Fibroblast of skin of right biceps (primary cell): ENCODE results near the gene FZR1.

Source experiments
- DNase-seq: peaks from one replicate; pipeline ENCODE4 v3.0.0-alpha.2; 2013

Gene FZR1

GRCh38 chr19:3474614-3475013 is 31.5 kb upstream of the FZR1 start:
- DNase-seq, result no peak

GRCh38 chr19:3475449-3475848 is 30.7 kb upstream of the FZR1 start:
- DNase-seq, result no peak

GRCh38 chr19:3476830-3477229 is 29.3 kb upstream of the FZR1 start:
- no peak for DNase-seq

GRCh38 chr19:3477506-3477905 is 28.6 kb upstream of the FZR1 start:
- no peak for DNase-seq

- DNase-seq, result no peak
These were observed 28.2 kb upstream of the FZR1 start for GRCh38 chr19:3477951-3478350.

- no peak for DNase-seq
These were observed 27.5 kb upstream of the FZR1 start for GRCh38 chr19:3478409-3479176.

- no peak for DNase-seq
These were observed 26.8 kb upstream of the FZR1 start for GRCh38 chr19:3479177-3479833.

GRCh38 chr19:3479834-3480215 is 26.3 kb upstream of the FZR1 start:
- no peak for DNase-seq

GRCh38 chr19:3480383-3481091 is 25.6 kb upstream of the FZR1 start, which contains the start of gene SMIM24:
Gene SMIM24, minus strand, starts transcription at chr19:3480525. Its CDS starts 62 bp downstream, at chr19:3480463.
- no peak for DNase-seq

- no peak for DNase-seq
These were observed 24.6 kb upstream of the FZR1 start for GRCh38 chr19:3481241-3482090.

GRCh38 chr19:3482507-3483225 is 23.4 kb upstream of the FZR1 start:
- DNase-seq, result no peak

GRCh38 chr19:3483226-3483628 is 22.9 kb upstream of the FZR1 start, which contains the start of gene SMIM44:
Gene SMIM44, minus strand, starts transcription at chr19:3483441. Its CDS starts 38 bp downstream, at chr19:3483403.
- no peak for DNase-seq

- DNase-seq, result no peak
These were observed 14.6 kb upstream of the FZR1 start for GRCh38 chr19:3491396-3492119.

GRCh38 chr19:3492131-3492839 is 13.8 kb upstream of the FZR1 start:
- DNase-seq, result no peak

- no peak for DNase-seq
These were observed 13.2 kb upstream of the FZR1 start for GRCh38 chr19:3492919-3493318.

- no peak for DNase-seq
These were observed 12.5 kb upstream of the FZR1 start for GRCh38 chr19:3493651-3494050.

GRCh38 chr19:3494051-3494450 is 12.1 kb upstream of the FZR1 start:
- DNase-seq, result no peak

GRCh38 chr19:3494559-3494958 is 11.6 kb upstream of the FZR1 start:
- DNase-seq, result no peak

GRCh38 chr19:3496392-3497273 is 9.5 kb upstream of the FZR1 start:
- DNase-seq, result no peak
